Cardiac fibroblast (primary cell): Measurements from ENCODE around the gene BMPER.
A peak's percentile ranks its signal among the peaks of the same experiment; 100 is the strongest.

ENCODE experiments used
- DNase-seq, 2 donors: peaks; one replicate each; pipeline versions ENCODE4 v3.0.0 to v3.0.0-alpha.2; 2010; ENCODE audit warnings: low read depth in 2 of 2
- H3K4me3 ChIP-seq, 2 donors: replicated peaks in 1 of 2; 1 replicate in 1 of 2; 2 replicates in 1 of 2; pipeline ENCODE4 v1.5.1; 2011; ENCODE audit warnings: low read depth in 2 of 2, low read length in 2 of 2, mild to moderate bottlenecking in 2 of 2, moderate library complexity in 1 of 2
- CTCF ChIP-seq: IDR thresholded peaks from one replicate; pipeline ENCODE4 v1.5.1; 2011; ENCODE audit warnings: low read depth, mild to moderate bottlenecking, low read length, inconsistent platforms

BMPER gene

GRCh38 chr7:34096198-34096651 is 190.9 kb downstream of the BMPER start:
- DNase-seq = peak; percentile 86 to 97
- no peak overlapping the region for H3K4me3 ChIP-seq
- no peak for TF ChIP-seq CTCF

- H3K4me3 ChIP-seq = no peak overlapping the region
- DNase-seq = no peak
- no peak for TF ChIP-seq CTCF
Observed at GRCh38 chr7:34096777-34097176, 191.4 kb downstream of the BMPER start.

- DNase-seq = no peak
Observed at GRCh38 chr7:34100661-34101060, 195.3 kb downstream of the BMPER start.

GRCh38 chr7:34104115-34104514 is 198.8 kb downstream of the BMPER start:
- H3K4me3 ChIP-seq = no peak overlapping the region
- no peak for TF ChIP-seq CTCF
- no peak for DNase-seq

More at GRCh38 chr7:34100661-34101060, 195.3 kb downstream of the BMPER start:
- TF ChIP-seq CTCF = no peak
- H3K4me3 ChIP-seq = no peak overlapping the region

- no peak for TF ChIP-seq CTCF
Observed at GRCh38 chr7:34104992-34105391, 199.7 kb downstream of the BMPER start.

GRCh38 chr7:34107276-34107675 is 201.9 kb downstream of the BMPER start:
- DNase-seq = peak; percentile 82 to 89
- no peak overlapping the region for H3K4me3 ChIP-seq
- TF ChIP-seq CTCF = no peak

More at GRCh38 chr7:34104992-34105391, 199.7 kb downstream of the BMPER start:
- DNase-seq = peak; percentile 41 to 71
- H3K4me3 ChIP-seq = no peak overlapping the region

GRCh38 chr7:34108165-34108564 is 202.8 kb downstream of the BMPER start:
- TF ChIP-seq CTCF = no peak
- no peak overlapping the region for H3K4me3 ChIP-seq
- DNase-seq = peak; percentile 74 to 87
